ENCODE data around the gene B3GNT5.

GRCh38 chr3:183210341-183210740, 42.7 kb upstream of the B3GNT5 start:
- TF ChIP-seq CTCF (IDR thresholded peaks at IDR 0.05; ENCODE audit: low read depth, low read length), result no peak
- no peak for TF ChIP-seq EZH2phosphoT487 (IDR thresholded peaks at IDR 0.05; ENCODE audit: low read depth)

All from OCI-LY3 (cell line).